Epidermal melanocyte (primary cell): ENCODE data around the gene TTLL12.
A peak's percentile ranks its signal among the peaks of the same experiment; 100 is the strongest.

Experiments
- DNase-seq: peaks from one replicate; pipeline ENCODE4 v3.0.0; 2011; ENCODE audit warnings: low spot score; ENCODE audit not compliant: insufficient read length

The TTLL12 gene

DNA sequence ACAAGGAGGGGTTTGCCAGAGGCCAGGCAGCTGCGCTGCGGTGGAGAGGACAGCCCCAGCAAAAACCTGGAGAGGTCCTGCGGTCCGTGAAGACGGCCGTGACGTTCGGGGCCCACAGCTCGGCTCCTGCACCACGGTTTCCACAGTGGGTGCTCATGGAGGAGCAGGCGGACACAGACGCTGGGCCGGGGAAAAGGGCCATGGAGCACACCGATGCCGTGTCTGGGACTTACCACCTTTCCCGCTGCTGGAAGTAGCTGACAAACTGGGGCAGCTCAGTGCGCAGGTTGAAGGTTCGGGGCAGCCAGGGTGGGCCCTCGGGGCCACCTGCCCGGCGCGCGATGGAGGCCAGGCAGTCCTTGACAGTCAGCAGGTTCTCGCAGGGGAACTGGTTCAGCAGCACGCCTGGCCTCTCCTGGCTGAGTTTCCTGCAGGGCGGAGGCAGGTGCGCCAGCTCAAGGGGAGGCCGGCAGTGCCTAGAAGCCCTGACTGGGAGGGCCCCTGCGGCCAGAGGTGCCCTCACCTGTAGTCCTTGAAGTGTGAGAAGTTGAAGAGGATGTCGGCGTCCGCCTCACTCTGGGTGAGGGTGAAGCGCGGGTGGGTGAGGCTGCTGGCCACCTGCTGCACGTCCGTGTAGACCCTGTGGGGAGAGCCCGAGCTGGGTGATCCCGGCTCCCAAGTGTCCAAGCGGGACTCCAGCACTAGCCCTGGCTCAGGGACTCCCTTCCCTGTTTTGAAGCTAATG is 12.8 kb downstream of the TTLL12 start:
- no peak for DNase-seq

DNA sequence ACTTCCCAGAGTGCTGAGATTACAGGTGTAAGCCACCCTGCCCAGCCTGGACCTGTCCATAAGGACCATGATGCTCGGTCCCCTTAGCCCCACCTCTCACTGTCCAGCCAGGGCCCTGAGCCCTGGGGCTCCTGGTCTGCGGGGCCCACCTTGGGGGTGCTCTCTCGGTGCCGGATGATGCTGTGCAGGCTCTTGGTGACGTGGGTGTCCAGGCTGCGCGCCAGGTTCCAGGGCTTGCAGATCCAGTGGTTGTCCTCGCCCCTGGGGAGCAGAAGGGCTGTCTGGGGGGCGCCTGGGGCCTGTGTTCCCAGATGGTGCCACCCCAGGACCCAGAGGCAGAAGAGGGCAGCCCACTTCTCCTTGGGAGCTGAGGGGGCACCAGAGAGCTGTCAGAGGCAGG is 13.4 kb downstream of the TTLL12 start:
- DNase-seq = no peak

- DNase-seq = no peak
Measured at GRCh38 chr22:43172191-43172590, 14.7 kb downstream of the TTLL12 start.

DNA sequence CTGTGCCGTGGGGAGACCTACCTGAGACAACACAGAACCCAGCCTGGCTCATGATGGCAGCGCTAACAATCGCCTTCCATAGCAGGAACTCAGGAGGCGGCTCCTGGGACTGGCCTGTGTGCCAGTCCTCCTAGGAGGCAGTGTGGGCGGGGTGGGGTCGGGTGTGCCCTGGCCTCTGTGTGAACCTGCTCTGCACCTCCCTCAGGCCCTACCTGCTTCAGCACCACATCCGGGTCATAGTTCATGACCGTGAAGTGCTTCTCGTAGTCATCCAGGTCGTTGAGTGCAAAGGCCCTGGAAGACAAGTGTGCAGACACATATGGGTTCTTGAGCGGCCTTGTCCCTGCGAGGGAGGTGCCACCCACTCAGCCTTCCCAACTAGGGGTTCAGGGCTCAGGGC is 15.3 kb downstream of the TTLL12 start:
- DNase-seq = no peak

GRCh38 chr22:43171019-43171491 is 15.9 kb downstream of the TTLL12 start:
- no peak for DNase-seq

GRCh38 chr22:43170131-43170480 is 16.8 kb downstream of the TTLL12 start:
- DNase-seq = no peak

GRCh38 chr22:43169310-43170130 is 17.4 kb downstream of the TTLL12 start:
- no peak for DNase-seq

GRCh38 chr22:43168471-43169309 is 18.2 kb downstream of the TTLL12 start:
- peak; percentile 90 for DNase-seq

- DNase-seq = no peak
Measured at GRCh38 chr22:43167001-43167589, 19.8 kb downstream of the TTLL12 start.

DNA sequence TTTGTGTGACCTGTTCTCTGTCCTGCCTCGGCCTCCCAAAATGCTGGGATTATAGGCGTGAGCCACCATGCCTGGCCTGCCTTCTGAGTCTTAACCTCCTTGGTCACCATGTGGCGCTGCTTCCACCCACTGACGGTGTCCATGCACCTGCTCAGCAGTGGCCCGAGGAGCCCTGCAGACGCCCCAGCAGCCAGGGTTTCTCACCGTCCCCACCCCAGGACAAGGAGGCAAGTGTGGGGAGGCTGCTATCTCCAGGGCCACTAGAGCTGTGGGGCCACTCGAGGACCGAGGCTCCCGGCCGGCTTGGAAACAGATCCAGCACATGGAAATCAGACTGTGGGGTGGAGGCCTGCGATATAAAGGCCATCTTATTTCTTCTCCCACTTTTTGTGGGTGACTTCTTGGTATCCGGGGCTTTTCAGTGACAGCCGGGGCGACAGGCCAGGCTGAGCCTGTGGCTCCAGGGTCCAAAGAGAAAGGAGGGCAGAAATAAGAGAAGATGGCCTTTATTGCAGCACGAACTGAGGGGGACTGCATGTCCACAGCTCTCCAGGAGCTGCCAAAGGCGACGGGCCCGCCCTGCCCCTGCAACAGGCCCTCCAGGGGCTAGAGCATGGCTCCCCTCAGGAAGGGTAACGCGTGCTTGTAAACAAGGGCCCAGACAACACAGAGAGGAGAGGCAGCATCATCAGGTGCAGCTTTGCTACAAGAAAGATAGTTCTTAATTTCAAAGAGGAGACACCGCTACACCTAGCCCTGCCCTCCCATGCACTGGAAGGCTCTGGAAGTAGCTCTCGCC is 20.6 kb downstream of the TTLL12 start:
- no peak for DNase-seq

GRCh38 chr22:43164636-43165035 is 22.3 kb downstream of the TTLL12 start:
- no peak for DNase-seq

GRCh38 chr22:43163241-43163795 is 23.6 kb downstream of the TTLL12 start:
- DNase-seq = no peak

- DNase-seq = no peak
Measured at GRCh38 chr22:43162412-43163150, 24.4 kb downstream of the TTLL12 start.

DNA sequence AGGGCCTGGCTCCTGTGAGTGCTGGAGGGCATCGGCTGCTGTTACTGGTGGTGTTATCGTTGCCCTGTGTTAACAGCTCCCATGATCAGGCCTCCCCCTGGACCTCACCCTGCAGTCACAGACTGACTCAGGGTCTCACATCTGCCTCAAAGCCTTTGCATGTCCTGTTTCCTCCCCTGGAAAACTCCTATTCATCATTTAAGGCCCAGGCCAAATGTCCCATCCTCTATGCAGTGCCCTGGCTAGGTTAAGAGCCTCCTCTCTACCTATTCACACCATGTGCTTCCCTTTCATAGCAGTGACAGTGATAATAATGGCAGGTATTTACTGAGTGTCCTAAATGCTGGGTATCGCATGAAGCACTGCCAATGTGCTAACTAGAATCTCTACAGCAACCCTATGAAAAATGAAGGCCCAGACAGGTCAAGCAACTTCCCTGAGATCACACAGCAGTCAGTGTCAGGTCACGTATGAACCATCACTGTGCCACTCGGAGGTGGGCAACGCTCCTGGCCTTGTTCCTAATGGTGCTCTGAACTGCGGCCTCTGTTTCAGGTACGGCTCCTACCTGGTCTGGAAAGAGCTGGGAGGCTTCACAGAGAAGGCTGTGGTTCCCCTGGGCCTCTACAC is 26.3 kb downstream of the TTLL12 start:
- no peak for DNase-seq

GRCh38 chr22:43159484-43160178 is 27.3 kb downstream of the TTLL12 start:
- DNase-seq = no peak

DNA sequence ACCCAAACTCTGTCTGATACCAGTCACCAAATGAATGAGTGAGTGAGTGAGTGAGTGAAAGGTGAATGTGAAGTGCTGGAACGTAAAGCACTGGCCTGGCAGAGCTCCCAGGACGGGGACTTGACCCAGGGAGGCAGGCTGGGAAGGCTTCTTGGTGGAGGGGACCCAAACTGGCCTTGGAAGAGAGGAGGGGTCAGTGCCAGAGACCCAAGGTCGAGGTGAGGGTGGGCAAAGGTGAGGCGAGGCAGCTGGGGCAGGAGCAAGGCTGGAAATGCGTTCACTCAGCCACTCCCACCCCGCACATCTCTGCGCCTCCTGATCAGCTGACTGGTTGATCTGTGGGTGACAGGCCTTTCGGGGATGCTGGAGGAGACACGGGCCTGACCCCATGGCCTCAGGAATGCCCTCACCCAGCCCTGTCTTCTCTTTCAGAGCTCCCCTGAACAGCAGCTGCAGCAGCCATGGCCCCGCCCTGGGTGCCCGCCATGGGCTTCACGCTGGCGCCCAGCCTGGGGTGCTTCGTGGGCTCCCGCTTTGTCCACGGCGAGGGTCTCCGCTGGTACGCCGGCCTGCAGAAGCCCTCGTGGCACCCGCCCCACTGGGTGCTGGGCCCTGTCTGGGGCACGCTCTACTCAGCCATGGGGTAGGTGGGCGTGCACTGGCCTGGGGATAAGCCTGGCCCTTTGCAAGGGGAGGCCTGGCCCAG is 28.0 kb downstream of the TTLL12 start:
- no peak for DNase-seq

- no peak for DNase-seq
Measured at GRCh38 chr22:43157874-43158546, 28.9 kb downstream of the TTLL12 start.
